A549 (cell line): ENCODE measurements around the gene RELN. TPM values are rescaled to one million over a fixed set of nuclear protein-coding genes. Genes with fewer than 3 reads are reported as not detected.

ENCODE experiments used
- ATAC-seq, 2 experiments: fragments of 200-7000 bp in 1 of 2; fragments of >200 bp in 1 of 2; cut with Nextera tagmentation in 1 of 2; cut with Tn5 transposase in 1 of 2; 3 replicates each; pipeline versions ENCODE4 v1.8.0 to v1.9.1; 2018 to 2020; ENCODE audit warnings: mild to moderate bottlenecking in 1 of 2, moderate library complexity in 1 of 2
- CTCF ChIA-PET: fragments of 300-600 bp; sonication (Branson Sonifier 250); formaldehyde crosslinking; extraction: SDS; loops from one replicate; lab custom pipeline; 2021; ENCODE audit warnings: antibody characterized with exemption, inconsistent platforms; lab: Yijun Ruan, JAX
- POLR2A ChIA-PET: fragments of 350-600 bp; formaldehyde crosslinking; extraction: SDS; loops from one replicate; lab custom pipeline; 2021; ENCODE audit warnings: antibody characterized with exemption, inconsistent platforms; lab: Yijun Ruan, JAX
- DNase-seq, 2 experiments: peaks; one replicate each; pipeline versions ENCODE4 v3.0.0 to v3.0.0-alpha.2; 2011 to 2016; ENCODE audit warnings: low read depth in 1 of 2, low spot score in 1 of 2
- FAIRE-seq: peaks from 2 replicates; lab custom pipeline; 2011; peaks lifted over from hg19 to GRCh38; lab: Jason Lieb, UNC
- H3K27ac ChIP-seq, 2 experiments: fragments of >200 bp; sonication (Bioruptor Twin); formaldehyde crosslinking; 3 replicates each; pipeline ENCODE4 v1.5.1; 2016 to 2017
- H3K4me1 ChIP-seq: fragments of >200 bp; sonication (Bioruptor Twin); formaldehyde crosslinking; 3 replicates; pipeline ENCODE4 v1.6.1; 2016
- H3K4me2 ChIP-seq: fragments of >200 bp; sonication (Bioruptor Twin); formaldehyde crosslinking; 3 replicates; pipeline ENCODE4 v1.6.1; 2016
- H3K4me3 ChIP-seq: fragments of >200 bp; sonication (Bioruptor Twin); formaldehyde crosslinking; 3 replicates; pipeline ENCODE4 v1.5.1; 2016
- H3K9me3 ChIP-seq: fragments of >200 bp; sonication (Bioruptor Twin); formaldehyde crosslinking; 3 replicates; pipeline ENCODE4 v1.6.1; 2016
- BHLHE40 ChIP-seq: IDR thresholded peaks from 2 replicates; pipeline ENCODE4 v1.6.1; 2012; ENCODE audit warnings: low read depth, low read length, inconsistent platforms
- CEBPB ChIP-seq, 2 experiments: fragments of >200 bp in 1 of 2; sonication (Bioruptor Twin) in 1 of 2; formaldehyde crosslinking in 1 of 2; IDR thresholded peaks; 2 replicates each; pipeline ENCODE4 v1.6.1; 2012 to 2016
- CHD2 ChIP-seq: fragments of 150-350 bp; IDR thresholded peaks from 2 replicates; pipeline ENCODE4 v1.6.1; 2014; ENCODE audit warnings: low read length; ENCODE audit not compliant: partially characterized antibody
- EHMT2 ChIP-seq: fragments of 200-600 bp; sonication (generic); IDR thresholded peaks from 2 replicates; pipeline ENCODE4 v1.6.1; 2016; ENCODE audit warnings: antibody characterized with exemption, low read depth, mild to moderate bottlenecking, moderate library complexity
- EP300 ChIP-seq, 2 experiments: fragments of >200 bp; sonication (Bioruptor Twin); formaldehyde crosslinking; IDR thresholded peaks; 2 replicates in 1 of 2; 3 replicates in 1 of 2; pipeline ENCODE4 v1.6.1; 2016 to 2017
- FOSL2 ChIP-seq, 2 experiments: fragments of 450-650 bp in 1 of 2; fragments of >200 bp in 1 of 2; sonication (Bioruptor Twin) in 1 of 2; formaldehyde crosslinking; IDR thresholded peaks; 2 replicates each; pipeline versions ENCODE4 v1.5.0 to v1.6.1; 2016 to 2020; ENCODE audit warnings: mild to moderate bottlenecking in 1 of 2, moderate library complexity in 1 of 2
- GATA3 ChIP-seq: IDR thresholded peaks from 2 replicates; pipeline ENCODE4 v1.6.1; 2012; ENCODE audit warnings: borderline replicate concordance
- HDAC2 ChIP-seq: fragments of 200-600 bp; sonication (generic); IDR thresholded peaks from 2 replicates; pipeline ENCODE4 v1.6.1; 2016
- HOXB5 ChIP-seq: fragments of 250-450 bp; sonication (Bioruptor Pico); IDR thresholded peaks from 2 replicates; pipeline ENCODE4 v1.5.0; 2020; ENCODE audit warnings: mild to moderate bottlenecking, moderate library complexity
- NFE2L2 ChIP-seq: fragments of 150-350 bp; conservative IDR thresholded peaks from 2 replicates; pipeline ENCODE4 v1.6.1; 2014; ENCODE audit warnings: low read length
- NPAS2 ChIP-seq: fragments of 250-450 bp; sonication (Bioruptor Pico); IDR thresholded peaks from 2 replicates; pipeline ENCODE4 v1.8.0; 2022; ENCODE audit warnings: mild to moderate bottlenecking, moderate library complexity, borderline replicate concordance
- PHF8 ChIP-seq: fragments of 200-600 bp; sonication (generic); IDR thresholded peaks from 2 replicates; pipeline ENCODE4 v1.6.1; 2016; ENCODE audit warnings: low read depth, mild to moderate bottlenecking, antibody characterized with exemption, moderate library complexity, borderline replicate concordance
- POLR2AphosphoS2 ChIP-seq: conservative IDR thresholded peaks from 2 replicates; pipeline ENCODE4 v1.6.1; 2012; ENCODE audit warnings: low read length, improper control_type of control experiment, inconsistent platforms
- RFX5 ChIP-seq: fragments of 450-650 bp; IDR thresholded peaks from 2 replicates; pipeline ENCODE4 v1.7.1; 2014; ENCODE audit warnings: antibody characterized with exemption, mild to moderate bottlenecking, moderate library complexity
- RNF2 ChIP-seq: fragments of 200-600 bp; sonication (generic); IDR thresholded peaks from 2 replicates; pipeline ENCODE4 v1.6.1; 2016; ENCODE audit warnings: low read depth, mild to moderate bottlenecking, antibody characterized with exemption, moderate library complexity, borderline replicate concordance
- SMC3 ChIP-seq: fragments of >200 bp; sonication (Bioruptor Twin); formaldehyde crosslinking; IDR thresholded peaks from 3 replicates; pipeline ENCODE4 v1.6.1; 2018; ENCODE audit warnings: inconsistent platforms
- TP53 ChIP-seq: fragments of 250-450 bp; sonication (Bioruptor Pico); IDR thresholded peaks from 2 replicates; pipeline ENCODE4 v1.5.0; 2021; ENCODE audit warnings: mild to moderate bottlenecking, moderate library complexity
- ZFP36 ChIP-seq: fragments of 450-650 bp; IDR thresholded peaks from 2 replicates; pipeline ENCODE4 v1.6.1; 2014; ENCODE audit warnings: borderline replicate concordance; ENCODE audit not compliant: partially characterized antibody
- ZNF302 ChIP-seq: fragments of 250-450 bp; sonication (Bioruptor Pico); IDR thresholded peaks from 2 replicates; pipeline ENCODE4 v1.9.0; 2021; ENCODE audit warnings: inconsistent platforms, mild to moderate bottlenecking, moderate library complexity
- WGBS: methylation state at CpG from one replicate; pipeline ENCODE4 v1.1.6; 2017; ENCODE audit errors: missing lambda C conversion rate; 5-methylcytosine and 5-hydroxymethylcytosine counted together
- polyA plus RNA-seq, 4 experiments: library from polyadenylated mRNA; depleted of rRNA in 3 of 4; stranded (reverse); fragments of >200 nt; fragmentation: RNase III in 1 of 4; extraction: RNeasy Plus Mini Kit Qiagen cat#74134 plus additional on column Dnase treatment in 1 of 4; gene quantifications; 2 replicates in 3 of 4; 3 replicates in 1 of 4; pipeline ENCODE4 v1.2.3, GENCODE V29; 2011 to 2017
- TF ChIP-seq, protein P1 (sequence below): fragments of >200 bp; sonication (Bioruptor Twin); formaldehyde crosslinking; IDR thresholded peaks from 2 replicates; pipeline ENCODE4 v1.6.1; 2016
- TF ChIP-seq, protein P2 (sequence below): IDR thresholded peaks from 2 replicates; pipeline ENCODE4 v1.6.1; 2012; ENCODE audit warnings: low read depth, borderline replicate concordance
- TF ChIP-seq, protein P3 (sequence below): fragments of 450-650 bp; IDR thresholded peaks from 2 replicates; pipeline ENCODE4 v1.6.1; 2014; ENCODE audit warnings: antibody characterized with exemption
- TF ChIP-seq, protein P4 (sequence below): fragments of 250-450 bp; sonication (Bioruptor Pico); IDR thresholded peaks from 2 replicates; pipeline ENCODE4 v1.5.0; 2021; ENCODE audit warnings: mild to moderate bottlenecking, moderate library complexity, borderline replicate concordance
- TF ChIP-seq, protein P5 (sequence below): fragments of >200 bp; sonication (Bioruptor Twin); formaldehyde crosslinking; IDR thresholded peaks from 3 replicates; pipeline ENCODE4 v1.6.1; 2016
- TF ChIP-seq, protein P6 (sequence below): fragments of >200 bp; sonication (Bioruptor Twin); formaldehyde crosslinking; IDR thresholded peaks from 3 replicates; pipeline ENCODE4 v1.5.1; 2016

RELN gene
- polyA plus RNA-seq, 2 of the 4 experiments (the other 2 are of a cell fraction) = not detected

DNA sequence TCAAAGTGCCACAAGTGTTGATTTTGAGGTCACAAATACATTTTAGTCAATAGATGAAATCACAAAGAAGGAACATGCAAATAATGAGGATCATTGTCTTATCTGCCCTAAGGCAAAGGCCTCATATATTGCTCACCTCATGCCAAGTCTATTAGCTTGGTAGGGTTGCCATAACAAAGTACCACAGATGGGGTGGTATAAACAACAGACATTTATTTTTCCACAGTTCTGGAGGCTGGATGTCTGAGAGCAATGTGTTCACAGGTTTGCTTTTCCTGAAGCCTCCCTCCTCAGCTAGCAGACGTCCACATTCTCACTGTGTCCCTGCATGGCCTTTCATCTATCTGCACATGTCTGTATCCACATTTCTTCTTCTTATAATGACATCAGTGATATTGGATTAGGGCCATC is 59.6 kb downstream of the RELN start:
- Histone ChIP-seq H3K4me2 (no peak overlapping the region), H3K9me3 (no peaks in the 10 kb centered on the region), H3K4me3 (no peak overlapping the region), H3K4me1 (no peaks in the 10 kb centered on the region), H3K27ac (no peak overlapping the region)
- ChIA-PET CTCF (interaction anchor here (1.2 kb wide), 1 partner anchor 24 kb away, joined by 3 read pairs; no protein-coding TSS in a partner anchor), POLR2A (no interaction called here)
- FAIRE-seq (no peak), DNase-seq (no peak), ATAC-seq (no peak)
- TF ChIP-seq PHF8 = no peak
- TF ChIP-seq, protein P1, sequence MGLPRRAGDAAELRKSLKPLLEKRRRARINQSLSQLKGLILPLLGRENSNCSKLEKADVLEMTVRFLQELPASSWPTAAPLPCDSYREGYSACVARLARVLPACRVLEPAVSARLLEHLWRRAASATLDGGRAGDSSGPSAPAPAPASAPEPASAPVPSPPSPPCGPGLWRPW = no peak
- TF ChIP-seq FOSL2 (IDR thresholded peaks at IDR 0.05) = no peak
- TF ChIP-seq FOSL2 (CRISPR knock-in tag; IDR thresholded peaks at IDR 0.05) = no peak
- TF ChIP-seq RFX5 = no peak
- no peak for TF ChIP-seq HOXB5 (CRISPR knock-in tag)
- TF ChIP-seq, protein P2, sequence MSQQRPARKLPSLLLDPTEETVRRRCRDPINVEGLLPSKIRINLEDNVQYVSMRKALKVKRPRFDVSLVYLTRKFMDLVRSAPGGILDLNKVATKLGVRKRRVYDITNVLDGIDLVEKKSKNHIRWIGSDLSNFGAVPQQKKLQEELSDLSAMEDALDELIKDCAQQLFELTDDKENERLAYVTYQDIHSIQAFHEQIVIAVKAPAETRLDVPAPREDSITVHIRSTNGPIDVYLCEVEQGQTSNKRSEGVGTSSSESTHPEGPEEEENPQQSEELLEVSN = no peak
- TF ChIP-seq BHLHE40 = no peak
- 4% methylated on average over 1 of the region's 1 CpG for WGBS

DNA sequence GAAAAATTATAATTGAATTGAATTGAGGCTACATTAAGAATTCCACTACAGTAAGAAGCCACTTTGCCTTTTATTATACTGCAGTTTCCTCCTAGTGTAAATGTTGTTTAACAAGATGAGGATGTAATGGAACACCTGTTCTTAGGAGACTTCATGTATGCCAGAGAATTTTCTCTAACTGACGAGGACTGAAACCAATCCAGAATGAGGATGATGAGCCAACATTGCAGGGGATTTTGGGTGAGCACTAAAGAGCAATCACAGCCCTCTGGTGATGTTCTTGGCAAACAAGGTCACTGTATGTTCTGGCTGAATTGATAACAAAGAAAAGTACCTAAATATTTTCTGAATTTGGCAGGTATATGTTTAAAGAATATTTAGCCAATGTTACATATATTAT is 60.9 kb downstream of the RELN start:
- POLR2A ChIA-PET = no interaction called here
- no peak for ATAC-seq
- WGBS = 0% methylated on average over 1 of the region's 1 CpG

DNA sequence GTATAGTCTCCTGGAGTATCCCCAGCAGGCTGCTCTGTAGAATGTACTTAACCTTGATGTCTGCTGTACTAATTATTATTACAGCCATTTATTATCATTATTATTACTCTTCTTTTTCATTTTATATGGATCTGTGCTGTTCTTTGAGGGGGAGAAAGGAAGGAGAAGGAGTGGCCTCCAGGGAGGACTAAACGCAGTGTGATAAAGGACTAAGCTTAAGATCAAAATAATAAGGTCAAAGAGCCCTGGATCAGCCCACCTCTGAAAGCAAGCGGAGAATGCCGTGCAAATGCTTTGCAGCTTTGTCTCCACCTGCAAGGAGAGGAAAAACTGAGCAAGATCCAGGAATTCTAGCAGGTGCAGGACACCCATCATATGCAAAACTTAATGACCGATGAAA is 65.3 kb downstream of the RELN start:
- ATAC-seq = no peak
- CTCF ChIA-PET = interaction anchor here (0.9 to 1.5 kb wide), 2 partner anchors 17 to 29 kb away, joined by 3 read pairs; no protein-coding TSS in a partner anchor
- 2% methylated on average over 4 of the region's 4 CpGs for WGBS

More for the DNA sequence above, 60.9 kb downstream of the RELN start:
- FAIRE-seq (no peak), DNase-seq (no peak)
- Histone ChIP-seq H3K4me2 (no peak overlapping the region), H3K4me3 (no peak overlapping the region), H3K27ac (no peak overlapping the region), H3K9me3 (no peaks in the 10 kb centered on the region), H3K4me1 (no peaks in the 10 kb centered on the region)
- CTCF ChIA-PET = interaction anchor here (1.2 kb wide), 1 partner anchor 23 kb away, joined by 3 read pairs; no protein-coding TSS in a partner anchor
- TF ChIP-seq EP300 (IDR thresholded peaks at IDR 0.05) = no peak
- no peak for TF ChIP-seq ZFP36
- no peak for TF ChIP-seq RNF2
- TF ChIP-seq EHMT2 = no peak
- TF ChIP-seq NFE2L2 = no peak
- TF ChIP-seq ZNF302 (CRISPR knock-in tag) = no peak
- no peak for TF ChIP-seq CHD2
- TF ChIP-seq, protein P3, sequence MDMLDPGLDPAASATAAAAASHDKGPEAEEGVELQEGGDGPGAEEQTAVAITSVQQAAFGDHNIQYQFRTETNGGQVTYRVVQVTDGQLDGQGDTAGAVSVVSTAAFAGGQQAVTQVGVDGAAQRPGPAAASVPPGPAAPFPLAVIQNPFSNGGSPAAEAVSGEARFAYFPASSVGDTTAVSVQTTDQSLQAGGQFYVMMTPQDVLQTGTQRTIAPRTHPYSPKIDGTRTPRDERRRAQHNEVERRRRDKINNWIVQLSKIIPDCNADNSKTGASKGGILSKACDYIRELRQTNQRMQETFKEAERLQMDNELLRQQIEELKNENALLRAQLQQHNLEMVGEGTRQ = no peak
- TF ChIP-seq, protein P4, sequence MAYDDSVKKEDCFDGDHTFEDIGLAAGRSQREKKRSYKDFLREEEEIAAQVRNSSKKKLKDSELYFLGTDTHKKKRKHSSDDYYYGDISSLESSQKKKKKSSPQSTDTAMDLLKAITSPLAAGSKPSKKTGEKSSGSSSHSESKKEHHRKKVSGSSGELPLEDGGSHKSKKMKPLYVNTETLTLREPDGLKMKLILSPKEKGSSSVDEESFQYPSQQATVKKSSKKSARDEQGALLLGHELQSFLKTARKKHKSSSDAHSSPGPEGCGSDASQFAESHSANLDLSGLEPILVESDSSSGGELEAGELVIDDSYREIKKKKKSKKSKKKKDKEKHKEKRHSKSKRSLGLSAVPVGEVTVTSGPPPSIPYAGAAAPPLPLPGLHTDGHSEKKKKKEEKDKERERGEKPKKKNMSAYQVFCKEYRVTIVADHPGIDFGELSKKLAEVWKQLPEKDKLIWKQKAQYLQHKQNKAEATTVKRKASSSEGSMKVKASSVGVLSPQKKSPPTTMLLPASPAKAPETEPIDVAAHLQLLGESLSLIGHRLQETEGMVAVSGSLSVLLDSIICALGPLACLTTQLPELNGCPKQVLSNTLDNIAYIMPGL (CRISPR knock-in tag) = no peak
- no peak for TF ChIP-seq FOSL2 (IDR thresholded peaks at IDR 0.05)
- no peak for TF ChIP-seq FOSL2 (CRISPR knock-in tag; IDR thresholded peaks at IDR 0.05)
- TF ChIP-seq POLR2AphosphoS2 = no peak

More for the DNA sequence above, 65.3 kb downstream of the RELN start:
- Histone ChIP-seq H3K4me2 (no peak overlapping the region), H3K4me1 (no peaks in the 10 kb centered on the region), H3K27ac (no peak overlapping the region), H3K9me3 (no peaks in the 10 kb centered on the region), H3K4me3 (no peak overlapping the region)
- POLR2A ChIA-PET = no interaction called here
- TF ChIP-seq EP300 (IDR thresholded peaks at IDR 0.05) (no peak), NPAS2 (CRISPR knock-in tag) (no peak), CEBPB (IDR thresholded peaks at IDR 0.05) (no peak), TP53 (CRISPR knock-in tag) (no peak), HDAC2 (no peak), SMC3 (no peak), GATA3 (no peak)
- TF ChIP-seq, protein P5, sequence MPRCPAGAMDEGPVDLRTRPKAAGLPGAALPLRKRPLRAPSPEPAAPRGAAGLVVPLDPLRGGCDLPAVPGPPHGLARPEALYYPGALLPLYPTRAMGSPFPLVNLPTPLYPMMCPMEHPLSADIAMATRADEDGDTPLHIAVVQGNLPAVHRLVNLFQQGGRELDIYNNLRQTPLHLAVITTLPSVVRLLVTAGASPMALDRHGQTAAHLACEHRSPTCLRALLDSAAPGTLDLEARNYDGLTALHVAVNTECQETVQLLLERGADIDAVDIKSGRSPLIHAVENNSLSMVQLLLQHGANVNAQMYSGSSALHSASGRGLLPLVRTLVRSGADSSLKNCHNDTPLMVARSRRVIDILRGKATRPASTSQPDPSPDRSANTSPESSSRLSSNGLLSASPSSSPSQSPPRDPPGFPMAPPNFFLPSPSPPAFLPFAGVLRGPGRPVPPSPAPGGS = no peak
- TF ChIP-seq, protein P2 = no peak
- TF ChIP-seq, protein P6, sequence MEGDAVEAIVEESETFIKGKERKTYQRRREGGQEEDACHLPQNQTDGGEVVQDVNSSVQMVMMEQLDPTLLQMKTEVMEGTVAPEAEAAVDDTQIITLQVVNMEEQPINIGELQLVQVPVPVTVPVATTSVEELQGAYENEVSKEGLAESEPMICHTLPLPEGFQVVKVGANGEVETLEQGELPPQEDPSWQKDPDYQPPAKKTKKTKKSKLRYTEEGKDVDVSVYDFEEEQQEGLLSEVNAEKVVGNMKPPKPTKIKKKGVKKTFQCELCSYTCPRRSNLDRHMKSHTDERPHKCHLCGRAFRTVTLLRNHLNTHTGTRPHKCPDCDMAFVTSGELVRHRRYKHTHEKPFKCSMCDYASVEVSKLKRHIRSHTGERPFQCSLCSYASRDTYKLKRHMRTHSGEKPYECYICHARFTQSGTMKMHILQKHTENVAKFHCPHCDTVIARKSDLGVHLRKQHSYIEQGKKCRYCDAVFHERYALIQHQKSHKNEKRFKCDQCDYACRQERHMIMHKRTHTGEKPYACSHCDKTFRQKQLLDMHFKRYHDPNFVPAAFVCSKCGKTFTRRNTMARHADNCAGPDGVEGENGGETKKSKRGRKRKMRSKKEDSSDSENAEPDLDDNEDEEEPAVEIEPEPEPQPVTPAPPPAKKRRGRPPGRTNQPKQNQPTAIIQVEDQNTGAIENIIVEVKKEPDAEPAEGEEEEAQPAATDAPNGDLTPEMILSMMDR = no peak
- TF ChIP-seq, protein P1 = no peak
- FAIRE-seq (no peak), DNase-seq (no peak)
